Measurements from ENCODE around the gene CD14.

- no peak for TF ChIP-seq FOXJ3 (CRISPR knock-in tag; IDR thresholded peaks at IDR 0.05; ENCODE audit: borderline replicate concordance)
- no peak for TF ChIP-seq NR3C1 (CRISPR knock-in tag; conservative IDR thresholded peaks at IDR 0.05; ENCODE audit: low read depth)
- TF ChIP-seq CTCF (IDR thresholded peaks at IDR 0.05): no peak
- no peak for TF ChIP-seq IRF1 (CRISPR knock-in tag; IDR thresholded peaks at IDR 0.05)
- no peak for TF ChIP-seq MAX (CRISPR knock-in tag; IDR thresholded peaks at IDR 0.05)
- no peak for TF ChIP-seq ZNF512 (CRISPR knock-in tag; IDR thresholded peaks at IDR 0.05; ENCODE audit: borderline replicate concordance)
Measured at GRCh38 chr5:140628711-140629110, 4.3 kb downstream of the CD14 start.

Measured in WTC11 (cell line).